GM23338 (cell line): Measurements from ENCODE around the gene ARMH4. TPM values are rescaled to one million over a fixed set of nuclear protein-coding genes. Genes with fewer than 3 reads are reported as not detected.

Experiments
- ATAC-seq: fragments of 200-7000 bp; cut with Tn5 transposase; 3 replicates; pipeline ENCODE4 v1.9.1; 2020
- DNase-seq: peaks from one replicate; pipeline ENCODE4 v3.0.0-alpha.2; 2015; ENCODE audit warnings: low spot score
- H2AFZ ChIP-seq: fragments of 200-600 bp; sonication (generic); 2 replicates; pipeline ENCODE4 v1.8.0; 2016; ENCODE audit warnings: antibody characterized with exemption, mild to moderate bottlenecking, moderate library complexity
- H3F3A ChIP-seq: fragments of 200-600 bp; sonication (generic); replicated peaks from 2 replicates; pipeline ENCODE4 v1.8.0; 2017; ENCODE audit warnings: antibody characterized with exemption, mixed run types, low read depth
- H3K27ac ChIP-seq: fragments of 200-600 bp; sonication (generic); 2 replicates; pipeline ENCODE4 v1.6.1; 2016; ENCODE audit warnings: low read depth
- H3K27me3 ChIP-seq: fragments of 200-600 bp; sonication (generic); 2 replicates; pipeline ENCODE4 v1.8.0; 2016; ENCODE audit warnings: mild to moderate bottlenecking, mixed run types, moderate library complexity; ENCODE audit not compliant: insufficient read depth
- H3K36me3 ChIP-seq: fragments of 200-600 bp; sonication (generic); 2 replicates; pipeline ENCODE4 v1.8.0; 2016; ENCODE audit warnings: mild to moderate bottlenecking; ENCODE audit not compliant: insufficient read depth
- H3K4me1 ChIP-seq: fragments of 200-600 bp; sonication (generic); 2 replicates; pipeline ENCODE4 v1.8.0; 2016; ENCODE audit warnings: mild to moderate bottlenecking, moderate library complexity; ENCODE audit not compliant: insufficient read depth
- H3K4me2 ChIP-seq: fragments of 200-600 bp; sonication (generic); 2 replicates; pipeline ENCODE4 v1.7.1; 2017; ENCODE audit warnings: mixed run types
- H3K4me3 ChIP-seq: fragments of 200-600 bp; sonication (generic); 2 replicates; pipeline ENCODE4 v1.6.1; 2016; ENCODE audit warnings: mixed run types
- H3K79me2 ChIP-seq: fragments of 200-600 bp; sonication (generic); replicated peaks from 2 replicates; pipeline ENCODE4 v1.8.0; 2017; ENCODE audit warnings: mild to moderate bottlenecking; ENCODE audit not compliant: insufficient read depth
- H3K9me2 ChIP-seq: fragments of 200-600 bp; sonication (generic); 2 replicates; pipeline ENCODE4 v1.8.0; 2017; ENCODE audit not compliant: insufficient read depth
- H4K20me1 ChIP-seq: fragments of 200-600 bp; sonication (generic); replicated peaks from 2 replicates; pipeline ENCODE4 v1.8.0; 2017; ENCODE audit warnings: mild to moderate bottlenecking; ENCODE audit not compliant: insufficient read depth
- H3K27ac Mint-ChIP-seq: 2 replicates; pipeline ENCODE4 v1.8.0; 2020; ENCODE audit warnings: inconsistent platforms, mild to moderate bottlenecking, moderate library complexity, mixed read lengths
- H3K27me3 Mint-ChIP-seq: 3 replicates; pipeline ENCODE4 v1.8.0; 2022; ENCODE audit warnings: low read depth, mild to moderate bottlenecking, moderate library complexity, mixed read lengths, inconsistent platforms; ENCODE audit not compliant: insufficient read depth, poor library complexity
- H3K36me3 Mint-ChIP-seq: 3 replicates; pipeline ENCODE4 v1.8.0; 2021; ENCODE audit warnings: low read depth, mild to moderate bottlenecking, inconsistent platforms, moderate library complexity, mixed read lengths
- H3K4me1 Mint-ChIP-seq: 3 replicates; pipeline ENCODE4 v1.8.0; 2020; ENCODE audit warnings: mild to moderate bottlenecking, inconsistent platforms, mixed read lengths
- H3K4me3 Mint-ChIP-seq: 3 replicates; pipeline ENCODE4 v1.8.0; 2021; ENCODE audit warnings: moderate library complexity, mild to moderate bottlenecking, inconsistent platforms, mixed read lengths
- H3K9me3 Mint-ChIP-seq: 3 replicates; pipeline ENCODE4 v1.8.0; 2020; ENCODE audit warnings: moderate library complexity, mild to moderate bottlenecking, inconsistent platforms, mixed read lengths
- CTCF ChIP-seq, 2 experiments: fragments of 200-600 bp in 1 of 2; sonication (generic) in 1 of 2; conservative IDR thresholded peaks; 2 replicates each; pipeline versions ENCODE4 v1.5.1 to v1.6.1; 2016 to 2017; ENCODE audit warnings: antibody characterized with exemption in 2 of 2, low read depth in 2 of 2, mild to moderate bottlenecking in 2 of 2, moderate library complexity in 1 of 2
- EZH2 ChIP-seq: fragments of 200-600 bp; sonication (generic); IDR thresholded peaks from one replicate; pipeline ENCODE4 v1.8.0; 2017; ENCODE audit warnings: antibody characterized with exemption, mild to moderate bottlenecking, low read depth; ENCODE audit not compliant: unreplicated experiment
- EZH2phosphoT487 ChIP-seq: fragments of 200-600 bp; sonication (generic); IDR thresholded peaks from one replicate; pipeline ENCODE4 v1.8.1; 2018; ENCODE audit warnings: antibody characterized with exemption; ENCODE audit not compliant: unreplicated experiment
- JUNB ChIP-seq: IDR thresholded peaks from one replicate; pipeline ENCODE4 v1.6.1; 2016; ENCODE audit warnings: antibody characterized with exemption; ENCODE audit not compliant: unreplicated experiment
- POLR2AphosphoS5 ChIP-seq: IDR thresholded peaks from 2 replicates; pipeline ENCODE4 v1.6.1; 2016; ENCODE audit warnings: antibody characterized with exemption, low read depth
- REST ChIP-seq: IDR thresholded peaks from one replicate; pipeline ENCODE4 v1.6.1; 2018; ENCODE audit warnings: antibody characterized with exemption; ENCODE audit not compliant: unreplicated experiment
- ZNF331 ChIP-seq: fragments of 250-450 bp; sonication (Bioruptor Pico); IDR thresholded peaks from 2 replicates; pipeline ENCODE4 v1.5.0; 2020; ENCODE audit warnings: low read depth, mild to moderate bottlenecking, moderate library complexity
- ZNF462 ChIP-seq: fragments of 250-450 bp; sonication (Bioruptor Pico); IDR thresholded peaks from 2 replicates; pipeline ENCODE4 v1.5.0; 2020; ENCODE audit warnings: mild to moderate bottlenecking, moderate library complexity
- polyA plus RNA-seq: library from polyadenylated mRNA; unstranded; fragments of >200 nt; fragmentation: Nextera tagmentation; extraction: Ambion mirVana; gene quantifications from 2 replicates; pipeline ENCODE4 v1.2.1, GENCODE V29; 2016
- total RNA-seq: library from RNA; depleted of rRNA; stranded (reverse); fragments of >200 nt; shearing (Covaris generic); gene quantifications from 2 replicates; pipeline ENCODE4 v1.2.3, GENCODE V29; 2014

Gene ARMH4
- total and polyA plus RNA-seq, 2 experiments from 2014 or later: 15.5 to 20.2 TPM

- H3K27ac ChIP-seq: no peak overlapping the region
- Mint-ChIP-seq H3K27ac (no peak overlapping the region), H3K4me3 (no peak overlapping the region), H3K27me3 (no peaks in the 10 kb centered on the region), H3K9me3 (no peaks in the 10 kb centered on the region), H3K4me1 (no peaks in the 10 kb centered on the region), H3K36me3 (no peaks in the 10 kb centered on the region)
- H2AFZ ChIP-seq: no peak overlapping the region
- no peaks in the 10 kb centered on the region for H3F3A ChIP-seq
- no peak for TF ChIP-seq REST
- peak in 1 of 2 experiments; percentile 39; a peak in 1 of 4 replicates for TF ChIP-seq CTCF (conservative IDR thresholded peaks at IDR 0.05; ENCODE audit: low read depth in 2 of 2)
- H3K4me1 ChIP-seq: no peaks in the 10 kb centered on the region
- no peak overlapping the region for H3K4me3 ChIP-seq
- ATAC-seq: peak; percentile 63
- no peaks in the 10 kb centered on the region for H3K36me3 ChIP-seq
- no peaks in the 10 kb centered on the region for H3K79me2 ChIP-seq
- no peaks in the 10 kb centered on the region for H4K20me1 ChIP-seq
- no peak overlapping the region for H3K4me2 ChIP-seq
- peak; percentile 2 for DNase-seq
- no peaks in the 10 kb centered on the region for H3K27me3 ChIP-seq
- H3K9me2 ChIP-seq: no peaks in the 10 kb centered on the region
Observed at GRCh38 chr14:58014778-58015177, 137.2 kb downstream of the ARMH4 start.

- ATAC-seq: no peak
- Histone ChIP-seq H3K79me2 (no peaks in the 10 kb centered on the region), H3K9me2 (no peaks in the 10 kb centered on the region), H3K4me1 (no peaks in the 10 kb centered on the region), H3K4me3 (no peak overlapping the region), H3K27ac (no peak overlapping the region), H3F3A (no peaks in the 10 kb centered on the region), H3K27me3 (no peaks in the 10 kb centered on the region), H2AFZ (no peak overlapping the region), H3K36me3 (no peaks in the 10 kb centered on the region), H3K4me2 (no peak overlapping the region), H4K20me1 (no peaks in the 10 kb centered on the region)
- no peak for DNase-seq
- H3K27ac Mint-ChIP-seq: no peak overlapping the region
- no peak overlapping the region for H3K4me3 Mint-ChIP-seq
- H3K27me3 Mint-ChIP-seq: no peaks in the 10 kb centered on the region
- no peaks in the 10 kb centered on the region for H3K9me3 Mint-ChIP-seq
- H3K36me3 Mint-ChIP-seq: no peaks in the 10 kb centered on the region
- H3K4me1 Mint-ChIP-seq: no peaks in the 10 kb centered on the region
- TF ChIP-seq EZH2phosphoT487 (no peak), EZH2 (no peak), ZNF331 (no peak), POLR2AphosphoS5 (no peak), CTCF (conservative IDR thresholded peaks at IDR 0.05; ENCODE audit: low read depth in 2 of 2) (no peak), JUNB (no peak), ZNF462 (no peak)
Observed at GRCh38 chr14:58002618-58003017, 149.4 kb downstream of the ARMH4 start.
